Measurements from ENCODE around the gene ENOX1.

ENOX1 gene

DNA sequence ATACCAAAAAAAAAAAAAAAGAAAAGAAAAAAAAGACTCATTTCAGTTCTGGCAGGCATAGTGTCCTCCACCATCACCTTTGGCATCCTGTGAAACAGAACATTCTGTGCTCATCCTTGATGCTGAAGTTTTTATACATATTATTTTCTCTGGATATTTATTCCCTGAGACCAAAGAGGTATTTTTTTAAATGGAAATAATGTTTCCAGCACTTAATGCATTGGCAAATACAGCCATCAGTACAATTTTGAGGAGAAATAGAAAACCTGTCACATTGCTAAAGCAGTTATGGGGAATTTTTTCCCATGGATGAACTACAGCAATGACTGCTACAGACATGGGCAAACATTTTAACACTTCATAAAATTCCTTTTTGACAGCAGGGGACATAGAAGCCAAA is 451.0 kb downstream of the ENOX1 start:
- no peak for DNase-seq

DNA sequence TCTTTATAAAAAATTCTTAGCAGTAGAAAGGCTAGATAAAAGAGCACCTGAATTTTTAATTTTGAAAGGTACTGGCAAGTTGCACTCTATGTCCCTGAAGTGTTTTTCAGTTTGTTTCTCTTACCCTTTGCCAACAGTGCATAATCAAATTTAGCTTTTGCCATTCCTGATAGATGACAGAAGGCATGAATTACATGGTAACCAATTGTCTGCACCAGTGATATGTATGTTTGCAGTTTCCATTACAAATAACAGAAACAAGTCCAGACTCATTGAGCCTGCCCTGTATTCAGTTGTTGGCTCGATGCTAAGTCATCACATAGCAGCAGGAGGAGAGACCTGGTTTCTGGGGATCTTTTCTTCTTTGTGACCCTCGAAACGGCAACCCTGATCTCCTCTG is 453.6 kb downstream of the ENOX1 start:
- no peak for DNase-seq

DNA sequence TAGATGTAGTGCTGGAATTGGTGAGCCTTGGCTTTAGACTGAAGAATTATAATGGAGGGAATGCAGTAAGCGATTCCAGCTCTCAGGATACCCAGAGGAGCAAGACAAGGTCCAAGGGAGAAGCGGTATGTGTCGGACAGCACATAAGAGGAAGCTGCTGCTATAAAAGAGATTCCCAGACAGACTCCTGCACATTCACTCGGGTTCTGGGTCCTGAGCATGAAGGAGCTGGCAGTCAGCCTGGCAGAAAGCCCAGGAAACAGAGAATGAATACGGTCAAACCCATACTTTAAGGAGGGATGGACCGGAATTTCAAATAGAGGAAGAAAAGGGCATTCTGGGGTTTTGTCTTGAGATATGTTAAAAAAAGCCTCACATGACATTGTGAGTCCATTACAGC is 455.1 kb downstream of the ENOX1 start:
- DNase-seq, result no peak

DNA sequence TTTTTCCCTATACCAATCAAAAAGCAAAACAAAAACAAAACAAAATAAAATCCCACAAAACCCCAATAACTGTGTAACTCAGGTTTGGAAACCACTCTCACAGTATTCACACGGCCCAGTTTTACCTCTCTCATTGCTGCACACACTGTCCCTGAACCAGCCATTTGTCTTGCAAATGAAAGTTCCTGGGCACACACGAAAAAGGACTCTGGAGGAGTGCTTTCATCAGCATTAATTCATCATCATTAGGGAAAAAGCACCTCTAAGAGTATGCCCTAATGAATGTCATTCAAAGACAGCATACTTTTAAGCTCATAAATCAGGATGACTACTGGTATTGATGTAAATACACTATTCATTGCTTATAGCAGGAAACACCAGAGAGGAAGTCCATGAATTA is 457.1 kb downstream of the ENOX1 start:
- no peak for DNase-seq

DNA sequence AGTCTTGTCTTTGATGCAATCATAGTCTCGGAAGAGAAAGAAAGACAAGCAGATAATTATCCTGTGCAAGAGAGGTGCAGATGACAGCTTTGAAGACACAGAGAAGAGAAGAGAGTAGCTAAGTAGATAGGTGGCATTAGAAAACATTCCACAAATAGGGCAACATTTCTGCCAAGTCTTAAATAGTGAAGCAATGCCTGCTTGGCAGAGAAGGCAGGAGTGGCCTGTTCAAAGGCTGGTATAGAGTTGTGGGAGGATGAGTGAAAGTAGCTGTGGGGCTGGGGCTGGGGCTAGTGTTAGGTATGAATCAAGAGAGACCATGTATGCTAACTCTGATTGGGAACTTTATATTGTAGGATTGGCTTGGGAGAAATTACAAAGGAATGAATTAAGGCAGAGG is 457.9 kb downstream of the ENOX1 start:
- no peak for DNase-seq

DNA sequence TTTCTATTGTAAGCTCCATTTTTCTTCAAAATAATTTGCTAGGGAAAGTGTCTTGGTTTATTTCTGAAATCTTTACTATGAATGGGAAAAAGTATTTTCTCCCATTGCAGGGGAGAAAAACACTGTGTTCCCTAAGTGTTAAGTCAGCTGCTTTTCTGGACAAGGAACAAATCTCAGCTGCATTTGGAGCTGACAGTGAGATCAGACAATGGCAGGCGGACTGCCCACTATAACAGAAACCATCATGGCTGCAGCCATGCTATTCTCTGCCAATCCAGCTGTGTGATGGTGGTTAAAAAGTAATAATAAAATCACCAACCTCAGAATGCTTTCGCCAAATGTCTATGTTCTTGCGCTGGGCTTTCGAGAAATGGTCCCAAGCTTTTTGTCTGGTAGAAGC is 460.7 kb downstream of the ENOX1 start:
- no peak for DNase-seq

DNA sequence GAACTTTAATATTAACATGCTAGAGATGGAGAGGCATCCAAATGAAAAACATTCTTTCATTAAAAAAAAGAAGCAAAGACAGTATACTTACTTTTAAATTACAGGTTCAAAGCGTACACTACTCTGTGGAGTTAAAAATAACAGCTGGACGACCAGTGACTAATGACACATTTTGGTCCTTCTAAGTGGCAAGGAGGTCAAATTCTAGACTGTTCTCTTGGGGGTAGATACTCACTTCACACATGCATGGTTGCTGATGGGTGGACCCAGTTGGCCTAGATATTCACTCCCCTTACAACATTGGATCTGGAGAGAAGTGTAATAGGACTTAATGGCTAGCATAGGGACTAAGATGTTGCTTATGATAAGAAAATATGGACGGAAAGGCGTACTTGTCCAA is 461.1 kb downstream of the ENOX1 start:
- DNase-seq, result no peak

DNA sequence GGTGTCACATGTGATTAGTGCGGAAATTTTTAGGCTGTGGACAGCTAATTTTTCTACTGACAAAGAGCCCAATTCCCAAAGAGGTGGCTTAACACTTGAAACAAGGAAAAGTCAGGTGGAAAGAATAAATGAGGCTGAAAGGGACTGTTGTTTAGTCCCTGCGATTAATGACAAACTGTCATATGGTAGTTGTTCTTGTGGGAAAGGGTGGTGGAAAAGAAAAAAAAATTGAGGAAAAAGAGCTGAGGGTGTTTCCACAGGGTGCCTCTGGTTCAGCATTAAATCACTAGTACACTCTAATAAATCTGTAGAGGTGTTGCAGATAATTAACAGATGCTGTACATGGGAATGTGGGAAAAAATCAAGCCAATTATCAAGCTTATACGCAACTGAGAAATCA is 462.6 kb downstream of the ENOX1 start:
- no peak for DNase-seq

DNA sequence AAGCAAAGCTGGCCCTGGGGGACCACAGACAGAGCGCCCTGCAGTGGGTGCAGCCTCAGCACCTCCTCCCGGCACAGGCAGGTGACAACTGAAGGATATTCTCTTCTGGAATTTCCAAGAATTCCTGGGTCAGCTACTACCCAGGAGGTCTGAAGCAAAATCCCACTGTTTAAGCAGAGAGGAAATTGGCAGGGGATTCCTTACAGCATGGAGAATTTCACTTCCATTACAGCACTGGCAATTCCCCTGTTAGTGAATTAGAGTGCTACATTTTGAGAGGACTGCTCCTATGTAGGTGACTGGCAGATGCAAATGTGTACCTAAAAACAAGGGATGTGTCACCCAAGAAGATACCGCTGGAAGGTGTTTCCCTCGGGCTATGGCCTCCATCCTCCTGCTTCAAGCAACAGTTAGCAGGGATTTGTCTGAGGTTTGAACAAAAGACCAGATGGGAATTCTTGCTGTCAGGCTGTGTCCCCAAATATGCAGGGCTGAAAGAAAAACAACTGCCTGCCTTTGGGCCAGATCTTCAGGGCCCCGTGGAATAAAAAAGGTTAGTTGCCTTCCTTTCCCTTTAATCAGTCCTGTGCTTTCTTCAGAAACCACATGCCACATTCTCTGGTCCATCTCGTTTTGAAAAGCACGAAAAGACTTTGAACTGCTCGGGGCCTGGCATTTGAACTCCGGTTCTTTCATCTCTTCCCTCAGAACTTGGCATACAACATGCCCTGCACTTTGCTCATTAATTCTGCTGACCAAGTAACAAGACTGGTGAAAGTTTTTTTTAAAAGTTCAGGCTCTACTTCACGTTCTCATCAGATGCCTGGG is 466.9 kb downstream of the ENOX1 start:
- DNase-seq, result no peak

DNA sequence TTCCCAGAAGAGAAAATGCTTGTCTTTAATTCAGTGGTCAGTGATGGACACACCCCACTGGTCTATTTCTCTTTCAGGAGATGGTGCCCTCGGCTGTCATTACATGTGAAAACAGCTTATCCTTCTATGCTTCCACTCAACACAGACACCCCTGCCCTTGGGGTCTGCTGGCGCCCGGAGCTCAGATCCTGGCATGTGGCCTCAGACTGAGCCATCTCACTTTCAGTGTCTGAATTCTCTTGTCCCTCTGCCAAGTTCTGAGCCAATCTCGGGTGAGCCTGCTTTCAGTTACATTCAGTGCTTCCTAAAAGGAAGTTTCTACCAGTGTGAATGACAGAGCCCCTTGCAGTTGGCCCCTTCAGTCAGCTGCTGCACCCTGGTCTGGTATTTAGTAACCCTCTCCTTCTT is 469.8 kb downstream of the ENOX1 start:
- DNase-seq, result no peak

DNA sequence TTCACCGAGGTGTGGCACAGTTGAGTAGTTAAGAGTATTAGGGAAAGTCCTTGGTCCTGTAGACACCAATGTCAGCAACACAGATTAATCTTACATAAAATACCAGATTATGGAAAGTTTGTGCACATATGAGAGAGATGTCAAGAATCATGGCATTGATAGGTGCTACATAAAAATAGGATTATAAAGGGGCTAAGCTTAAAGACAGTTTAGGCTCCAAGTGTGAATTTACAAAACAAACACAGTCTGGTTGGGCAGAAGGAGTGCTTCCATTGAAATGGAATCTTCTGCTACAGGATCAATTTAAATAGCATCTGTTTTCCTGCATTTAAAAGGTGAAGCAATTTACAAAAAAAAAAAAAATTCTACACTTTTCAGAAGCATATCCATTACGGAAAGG is 470.5 kb downstream of the ENOX1 start:
- no peak for DNase-seq

DNA sequence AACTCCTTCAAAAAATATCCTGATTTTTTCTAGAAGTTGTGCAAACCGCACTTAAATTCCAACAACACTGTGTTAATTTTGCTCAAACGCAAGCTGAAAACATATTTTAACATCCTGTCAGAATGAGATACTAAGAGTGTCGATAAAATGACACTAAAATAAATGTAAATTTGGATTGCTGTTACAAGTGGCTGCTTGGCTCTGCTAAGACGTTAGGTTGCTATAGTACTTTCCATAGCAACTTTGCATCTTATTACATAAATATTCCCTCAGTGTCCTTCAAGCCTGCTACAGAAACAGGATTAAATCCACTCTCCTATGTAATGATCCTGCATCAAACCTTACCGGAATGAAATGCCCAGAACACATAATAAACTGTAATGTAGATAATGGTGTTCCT is 471.2 kb downstream of the ENOX1 start:
- no peak for DNase-seq

DNA sequence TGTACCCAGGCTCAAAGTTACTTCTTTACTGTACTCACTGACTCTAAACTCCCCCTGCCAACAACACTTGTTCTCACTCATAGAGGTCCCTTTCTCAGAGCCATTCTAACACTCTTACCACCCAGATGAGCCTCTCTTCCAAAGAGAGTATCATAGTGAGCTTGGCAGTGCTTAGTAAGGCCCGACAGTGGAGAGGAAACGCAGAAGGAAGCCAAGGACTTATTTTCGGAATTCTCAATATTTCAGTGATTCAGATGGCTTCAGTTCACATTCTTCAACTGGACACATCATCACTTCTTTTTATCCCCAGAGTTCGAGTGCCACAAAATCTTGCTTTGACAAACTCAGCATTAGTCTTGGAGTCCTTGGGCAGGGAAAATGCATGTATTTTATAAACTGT is 477.5 kb downstream of the ENOX1 start:
- DNase-seq, result no peak

DNA sequence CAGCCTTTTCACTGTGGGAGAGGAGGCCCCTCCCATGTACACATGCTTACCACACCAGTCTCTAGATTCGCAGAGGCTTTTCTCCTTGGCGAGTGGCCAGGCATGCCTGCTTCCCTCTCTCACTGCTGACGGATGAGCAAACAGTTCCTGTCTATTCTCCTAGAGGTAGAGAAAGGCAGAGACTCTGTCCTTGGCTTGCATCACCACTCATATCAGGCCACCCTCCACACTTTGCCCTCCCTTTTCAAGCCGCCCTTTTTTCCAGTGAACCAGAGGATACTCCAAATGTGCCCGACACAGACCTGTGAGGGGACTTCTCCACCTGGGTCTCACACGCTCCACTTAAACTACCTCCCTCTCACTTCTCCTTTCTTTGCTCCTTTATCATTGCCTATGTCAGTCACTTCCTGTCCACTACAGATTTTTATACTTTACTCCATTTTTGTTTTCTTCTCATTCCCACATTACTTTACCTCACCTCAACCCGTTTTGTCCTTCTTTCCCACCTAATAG is 478.8 kb downstream of the ENOX1 start:
- DNase-seq, result no peak

DNA sequence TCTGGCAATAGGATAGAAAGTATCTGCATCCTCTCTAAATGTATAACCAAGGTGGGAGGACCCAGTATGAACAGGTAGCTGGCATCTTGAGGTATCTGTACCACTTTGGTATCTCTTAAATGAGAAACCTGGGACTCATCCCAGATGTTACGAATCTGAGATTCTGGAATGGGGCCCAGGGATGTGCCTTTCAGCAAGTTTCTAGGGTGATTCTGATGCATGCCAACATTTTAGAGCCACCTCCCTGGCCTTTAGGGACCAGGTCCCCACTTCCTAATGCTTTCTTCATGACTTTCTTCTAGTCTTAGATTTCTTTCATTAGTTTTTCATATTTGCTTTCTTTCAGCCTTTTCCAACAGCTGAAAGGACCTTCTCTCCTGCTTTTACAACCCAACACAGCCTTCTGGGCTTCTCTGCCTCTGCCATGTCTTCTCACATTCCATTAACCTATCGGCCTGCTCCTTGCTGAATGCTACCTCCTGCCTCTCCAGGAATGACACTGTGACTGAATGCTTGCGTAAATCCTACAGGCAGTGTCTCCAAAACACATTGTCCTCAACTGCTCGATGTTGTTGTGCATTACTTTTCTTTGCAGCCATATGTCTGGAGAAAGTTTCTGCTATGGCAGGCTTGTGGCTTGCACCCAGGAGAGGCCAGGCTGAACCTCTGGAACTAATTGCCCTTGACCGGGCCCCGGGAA is 479.4 kb downstream of the ENOX1 start:
- DNase-seq, result no peak

DNA sequence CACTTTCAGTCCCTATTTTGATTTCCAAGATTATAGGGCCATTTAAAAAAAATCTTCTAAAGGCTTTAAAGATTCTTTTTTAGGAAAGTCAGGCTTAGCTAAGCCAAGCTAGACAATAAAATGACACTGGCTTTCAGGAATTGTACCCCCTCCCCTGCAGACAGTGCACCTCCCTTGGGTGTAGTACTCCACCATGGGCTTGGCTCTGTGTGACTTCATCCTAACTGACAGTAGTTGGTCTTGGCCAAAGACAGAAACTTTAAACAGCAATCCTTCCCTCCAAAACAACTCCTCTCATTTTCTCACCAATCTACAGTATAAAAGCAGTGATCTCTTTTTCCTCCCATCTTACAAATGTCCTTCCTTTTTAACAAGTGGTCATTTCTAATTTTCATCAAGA is 480.4 kb downstream of the ENOX1 start:
- DNase-seq, result no peak

DNA sequence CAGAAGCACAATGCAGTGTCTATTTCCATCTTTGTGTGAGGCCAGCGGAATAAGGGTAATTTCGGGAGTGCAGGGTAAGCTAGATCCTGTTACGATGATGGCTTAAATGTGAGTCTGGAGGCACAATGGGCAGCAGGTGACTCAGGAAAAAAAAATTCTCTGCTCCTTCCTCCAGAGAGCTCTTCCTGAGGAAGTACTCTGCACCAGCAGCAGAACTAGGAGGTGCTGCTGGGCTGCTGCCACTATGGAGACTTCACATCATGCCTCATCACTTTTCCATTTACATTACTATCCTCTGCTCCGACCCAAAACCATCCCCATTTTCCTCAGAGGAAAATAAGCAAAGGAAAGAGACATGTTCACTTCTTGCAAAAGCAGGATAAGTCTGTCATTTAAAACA is 481.4 kb downstream of the ENOX1 start:
- no peak for DNase-seq

DNA sequence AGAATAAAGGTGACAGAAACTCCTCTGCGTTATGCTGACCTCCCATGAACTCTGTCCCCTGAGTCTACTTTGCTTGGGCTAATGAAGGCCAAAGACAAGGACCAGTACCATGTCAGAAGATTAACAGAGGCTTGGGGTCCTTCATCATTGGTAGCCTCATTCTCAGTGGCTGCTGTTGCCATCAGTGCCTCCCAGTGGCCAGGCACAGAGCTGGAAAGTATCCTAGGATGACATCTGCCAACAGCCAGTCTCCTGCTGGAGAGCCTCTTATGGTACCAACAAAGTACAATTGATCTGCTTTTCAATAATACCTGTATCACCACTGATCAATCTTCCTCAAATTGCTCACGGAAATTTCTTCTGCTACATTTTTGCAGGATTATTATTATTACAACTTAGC is 481.8 kb downstream of the ENOX1 start:
- DNase-seq, result no peak

DNA sequence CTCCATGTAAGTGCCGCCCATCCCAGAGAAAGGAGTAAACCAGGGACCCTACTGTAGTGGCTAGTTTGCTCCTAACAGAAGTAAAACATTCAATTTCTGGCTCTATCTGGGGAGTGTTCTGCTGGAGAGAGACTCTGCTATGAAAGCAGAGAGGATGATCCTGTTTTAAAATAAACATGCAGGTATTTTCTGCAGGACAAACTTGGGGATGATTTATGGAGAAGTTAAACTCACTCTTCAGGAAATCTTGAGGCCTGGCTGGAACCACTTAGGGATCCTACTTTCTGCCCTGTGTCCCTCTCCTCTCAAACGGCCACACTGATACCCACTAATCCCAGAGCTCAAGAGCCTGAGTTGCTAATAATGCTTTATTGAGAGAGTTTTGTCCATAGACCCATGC is 482.3 kb downstream of the ENOX1 start:
- no peak for DNase-seq

DNA sequence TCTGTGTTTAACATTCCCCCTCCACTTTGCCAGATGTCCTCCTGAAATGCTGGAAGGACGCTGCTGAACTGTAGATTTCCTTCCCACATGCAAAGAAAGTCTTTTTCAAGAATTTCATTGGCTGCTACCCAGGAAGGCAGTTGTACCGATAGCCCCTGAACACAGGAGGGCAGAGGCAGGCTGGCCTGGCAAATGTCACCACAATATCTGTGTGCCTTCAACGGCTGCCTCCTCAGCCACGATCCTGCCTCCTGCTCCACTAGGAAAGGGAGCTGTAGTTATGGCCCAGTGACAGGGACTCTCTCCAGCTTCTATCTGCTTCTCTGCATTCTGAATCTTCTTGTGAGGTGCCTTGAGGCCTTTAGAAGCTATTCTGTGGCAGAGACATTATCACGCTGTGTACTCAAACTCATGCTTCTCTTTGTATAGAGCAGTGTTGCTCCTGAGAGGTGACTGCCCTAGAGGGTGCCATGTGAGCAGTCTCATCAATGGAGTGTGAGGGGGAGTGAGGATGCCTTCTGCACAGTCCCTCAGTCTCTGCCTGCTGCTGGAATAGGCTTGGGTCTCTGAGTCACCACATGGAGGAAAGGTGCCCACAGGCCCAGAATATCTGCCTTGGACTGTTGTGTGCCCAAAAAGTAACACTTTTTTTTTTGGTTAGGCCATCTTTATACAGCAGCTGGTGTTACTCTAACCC is 483.6 kb downstream of the ENOX1 start:
- no peak for DNase-seq

DNA sequence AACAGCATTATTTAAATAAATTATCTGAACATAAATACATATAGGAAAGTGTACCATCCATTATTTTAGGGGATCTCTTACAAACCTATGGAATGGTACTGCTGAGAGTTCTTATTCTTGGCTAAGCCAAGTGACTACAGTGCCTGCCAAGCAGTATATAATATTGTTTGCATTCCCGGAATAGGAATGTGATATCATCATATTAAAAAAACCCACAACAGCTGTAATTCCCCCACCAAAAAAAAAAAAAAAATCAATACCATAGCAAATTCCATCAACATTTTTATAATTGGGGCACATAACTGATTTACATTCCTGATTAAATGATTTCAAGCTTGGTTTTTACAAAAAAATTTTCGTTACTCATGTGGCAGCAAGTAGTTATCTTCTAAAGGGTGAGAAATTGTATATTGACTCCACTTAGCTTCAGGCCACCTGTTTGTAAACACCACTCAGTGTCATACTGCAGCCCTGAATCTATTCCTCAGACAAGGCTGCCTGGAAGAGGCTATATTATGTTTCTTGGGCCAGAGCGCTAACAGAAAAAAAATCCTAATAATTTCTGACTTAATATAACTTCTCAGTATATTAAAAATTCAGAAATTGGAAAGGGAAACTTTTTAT is 485.3 kb downstream of the ENOX1 start:
- DNase-seq, result no peak

DNA sequence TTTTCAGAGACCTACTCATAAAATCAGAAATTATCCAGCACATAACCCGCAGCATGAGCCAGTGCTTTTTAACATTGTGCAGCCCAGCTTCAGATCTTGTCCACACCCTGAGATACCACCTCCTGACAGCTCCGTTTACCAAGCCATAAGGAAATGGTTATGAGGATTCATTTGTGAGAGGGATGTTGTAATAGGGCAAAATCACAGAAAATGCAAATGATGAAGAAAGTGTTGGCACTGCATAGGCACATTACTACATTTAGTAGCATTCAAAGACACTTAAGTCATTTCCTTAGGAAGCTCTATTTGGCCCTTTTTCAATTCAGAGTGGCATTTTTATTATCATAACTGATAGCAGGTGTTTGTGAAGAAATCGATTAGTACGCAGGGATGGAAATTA is 485.9 kb downstream of the ENOX1 start:
- no peak for DNase-seq

DNA sequence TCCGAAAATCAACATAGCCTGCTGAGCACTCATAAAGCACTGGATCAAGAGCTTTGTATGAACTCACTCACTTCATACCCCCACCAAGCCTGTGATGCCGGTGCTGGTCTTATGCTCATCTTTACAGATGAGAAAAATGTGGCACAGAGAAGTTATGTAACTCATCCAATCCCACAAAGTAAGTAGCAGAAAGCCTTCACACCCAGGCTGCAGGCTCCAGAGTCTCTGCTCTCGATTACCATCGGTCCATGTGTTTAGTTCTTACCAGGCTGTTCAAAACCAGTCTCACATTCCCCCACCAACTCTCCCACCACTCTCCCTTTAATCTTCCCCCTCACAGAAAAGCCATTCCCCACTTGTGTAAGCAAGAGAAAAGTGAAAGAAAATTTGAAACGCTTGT is 487.4 kb downstream of the ENOX1 start:
- no peak for DNase-seq
